SK-N-MC (cell line): ENCODE measurements around the gene PGAP2.

Experiments
- DNase-seq: peaks from one replicate; pipeline ENCODE4 v3.0.0-alpha.2; 2011; ENCODE audit warnings: low read depth, low spot score
- H3K27ac ChIP-seq: fragments of 200-600 bp; sonication (generic); 2 replicates; pipeline ENCODE4 v1.5.1; 2016; ENCODE audit warnings: mixed run types
- H3K36me3 ChIP-seq: fragments of 200-600 bp; sonication (generic); 2 replicates; pipeline ENCODE4 v1.6.1; 2017; ENCODE audit warnings: antibody characterized with exemption, low read length, mixed read lengths; ENCODE audit not compliant: insufficient read depth
- H3K4me3 ChIP-seq: fragments of 200-600 bp; sonication (generic); 2 replicates; pipeline ENCODE4 v1.5.1; 2016
- H3K9ac ChIP-seq: fragments of 200-600 bp; sonication (generic); 2 replicates; pipeline ENCODE4 v1.8.0; 2017; ENCODE audit warnings: mixed run types, mixed read lengths; ENCODE audit not compliant: insufficient read length
- H3K9me3 ChIP-seq: fragments of 200-600 bp; sonication (generic); 2 replicates; pipeline ENCODE4 v1.6.1; 2017; ENCODE audit warnings: low read depth, mild to moderate bottlenecking, antibody characterized with exemption, low read length, moderate library complexity, mixed read lengths
- EZH2 ChIP-seq: fragments of 200-600 bp; sonication (generic); IDR thresholded peaks from one replicate; pipeline ENCODE4 v1.6.1; 2017; ENCODE audit warnings: antibody characterized with exemption
- FOXP2 ChIP-seq: optimal IDR thresholded peaks from 2 replicates; pipeline ENCODE3; 2011; ENCODE audit warnings: mild to moderate bottlenecking, moderate library complexity; ENCODE audit not compliant: insufficient read depth; ENCODE audit errors: extremely low read length, control extremely low read depth
- POLR2AphosphoS5 ChIP-seq: IDR thresholded peaks from 2 replicates; pipeline ENCODE4 v1.6.1; 2012; ENCODE audit warnings: mild to moderate bottlenecking, low read depth, low read length, borderline replicate concordance

Gene PGAP2

DNA sequence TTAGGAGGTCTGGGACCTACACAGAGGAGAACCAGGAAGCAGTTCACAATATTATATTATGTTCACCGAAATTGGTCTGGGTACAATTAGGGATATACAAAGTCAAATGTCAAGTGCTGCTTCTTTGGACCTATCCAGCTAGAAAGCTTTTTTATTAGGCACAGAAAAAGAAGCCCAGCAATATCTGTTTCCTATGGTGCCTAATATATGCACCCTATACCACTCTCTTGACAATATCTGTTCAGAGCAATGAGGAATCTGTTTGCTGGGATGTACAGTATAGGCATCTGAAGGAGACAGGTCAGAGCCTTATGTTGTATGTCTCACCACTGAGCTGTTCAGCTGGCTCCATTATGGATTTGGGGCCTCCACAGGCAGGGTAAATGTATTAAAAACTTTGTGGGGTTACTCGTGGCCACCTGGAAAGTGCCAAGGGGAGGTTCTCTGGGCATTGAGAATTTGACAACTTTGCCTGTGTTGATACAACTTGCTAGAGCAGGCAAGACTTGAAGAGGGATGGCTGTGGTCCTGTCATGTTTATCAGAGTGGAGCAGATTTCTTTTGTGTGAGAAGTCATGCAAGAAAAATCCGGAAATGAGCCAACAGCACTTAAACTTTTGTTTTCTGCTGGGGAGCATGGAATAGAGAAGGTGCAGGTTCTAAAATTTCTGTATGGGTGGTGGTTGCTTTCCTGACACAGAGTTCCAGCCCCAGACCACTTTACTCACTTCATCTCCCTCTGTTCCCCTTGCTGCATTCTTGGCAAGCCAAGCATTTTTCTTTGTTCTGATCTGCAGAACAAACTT lies 57.2 kb downstream of the PGAP2 start:
- Histone ChIP-seq H3K36me3 (no peaks in the 10 kb centered on the region), H3K9me3 (no peaks in the 10 kb centered on the region), H3K27ac (no peak overlapping the region), H3K4me3 (no peak overlapping the region), H3K9ac (no peak overlapping the region)
- DNase-seq = no peak
- TF ChIP-seq EZH2 (no peak), POLR2AphosphoS5 (no peak), FOXP2 (no peak)

- H3K27ac ChIP-seq = no peak overlapping the region
- H3K4me3 ChIP-seq = no peak overlapping the region
Observed at GRCh38 chr11:3866206-3866605, 57.8 kb downstream of the PGAP2 start.

GRCh38 chr11:3866836-3867208 lies 58.5 kb downstream of the PGAP2 start:
- Histone ChIP-seq H3K9ac (no peak overlapping the region), H3K27ac (no peak overlapping the region), H3K36me3 (no peaks in the 10 kb centered on the region), H3K4me3 (no peak overlapping the region), H3K9me3 (no peaks in the 10 kb centered on the region)
- no peak for DNase-seq
- TF ChIP-seq POLR2AphosphoS5 = no peak
- TF ChIP-seq FOXP2 = no peak
- TF ChIP-seq EZH2 = no peak

More at GRCh38 chr11:3866206-3866605, 57.8 kb downstream of the PGAP2 start:
- no peaks in the 10 kb centered on the region for H3K9me3 ChIP-seq
- TF ChIP-seq FOXP2 = no peak
- no peak for TF ChIP-seq EZH2
- TF ChIP-seq POLR2AphosphoS5 = no peak
- H3K36me3 ChIP-seq = no peaks in the 10 kb centered on the region
- no peak overlapping the region for H3K9ac ChIP-seq
- DNase-seq = no peak

- TF ChIP-seq EZH2 (no peak), FOXP2 (no peak), POLR2AphosphoS5 (no peak)
- no peak for DNase-seq
- Histone ChIP-seq H3K4me3 (no peak overlapping the region), H3K27ac (no peak overlapping the region), H3K9ac (no peak overlapping the region), H3K9me3 (no peaks in the 10 kb centered on the region), H3K36me3 (no peaks in the 10 kb centered on the region)
Observed at GRCh38 chr11:3867209-3868091, 59.1 kb downstream of the PGAP2 start.

GRCh38 chr11:3873712-3874349 lies 65.5 kb downstream of the PGAP2 start:
- Histone ChIP-seq H3K4me3 (no peak overlapping the region), H3K27ac (no peak overlapping the region), H3K9me3 (no peaks in the 10 kb centered on the region), H3K36me3 (no peaks in the 10 kb centered on the region), H3K9ac (no peak overlapping the region)
- no peak for TF ChIP-seq EZH2
- no peak for TF ChIP-seq FOXP2
- TF ChIP-seq POLR2AphosphoS5 = no peak; the same call in 1 of the 2 replicates
- DNase-seq = no peak
